Lower leg skin (tissue), 3 donors: ENCODE data around the gene SERPINI1.

Source experiments
- POLR2A ChIP-seq, 2 donors: fragments of 450-650 bp; IDR thresholded peaks; one replicate each; pipeline ENCODE4 v1.6.1; 2016 to 2017; ENCODE audit warnings: antibody characterized with exemption in 2 of 2, mild to moderate bottlenecking in 1 of 2, moderate library complexity in 1 of 2
- TF ChIP-seq, protein P1 (sequence below), 3 donors: fragments of 450-650 bp; IDR thresholded peaks; one replicate each; pipeline ENCODE4 v1.5.1; 2016; ENCODE audit warnings: antibody characterized with exemption in 3 of 3, mild to moderate bottlenecking in 3 of 3, moderate library complexity in 2 of 3

- TF ChIP-seq, protein P1, sequence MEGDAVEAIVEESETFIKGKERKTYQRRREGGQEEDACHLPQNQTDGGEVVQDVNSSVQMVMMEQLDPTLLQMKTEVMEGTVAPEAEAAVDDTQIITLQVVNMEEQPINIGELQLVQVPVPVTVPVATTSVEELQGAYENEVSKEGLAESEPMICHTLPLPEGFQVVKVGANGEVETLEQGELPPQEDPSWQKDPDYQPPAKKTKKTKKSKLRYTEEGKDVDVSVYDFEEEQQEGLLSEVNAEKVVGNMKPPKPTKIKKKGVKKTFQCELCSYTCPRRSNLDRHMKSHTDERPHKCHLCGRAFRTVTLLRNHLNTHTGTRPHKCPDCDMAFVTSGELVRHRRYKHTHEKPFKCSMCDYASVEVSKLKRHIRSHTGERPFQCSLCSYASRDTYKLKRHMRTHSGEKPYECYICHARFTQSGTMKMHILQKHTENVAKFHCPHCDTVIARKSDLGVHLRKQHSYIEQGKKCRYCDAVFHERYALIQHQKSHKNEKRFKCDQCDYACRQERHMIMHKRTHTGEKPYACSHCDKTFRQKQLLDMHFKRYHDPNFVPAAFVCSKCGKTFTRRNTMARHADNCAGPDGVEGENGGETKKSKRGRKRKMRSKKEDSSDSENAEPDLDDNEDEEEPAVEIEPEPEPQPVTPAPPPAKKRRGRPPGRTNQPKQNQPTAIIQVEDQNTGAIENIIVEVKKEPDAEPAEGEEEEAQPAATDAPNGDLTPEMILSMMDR (IDR thresholded peaks at IDR 0.05) = no peak
- TF ChIP-seq POLR2A (IDR thresholded peaks at IDR 0.05) = no peak
Measured at GRCh38 chr3:167816953-167817352, 81.4 kb downstream of the SERPINI1 start.
